HuH-7 (cell line): ENCODE results near the gene PTGDR2.

ENCODE experiments used
- DNase-seq: peaks from one replicate; pipeline ENCODE4 v3.0.0; 2011; ENCODE audit warnings: low spot score

PTGDR2 gene

GRCh38 chr11:60855726-60856633 is at the start of gene PTGDR2:
TSS of gene PTGDR2 (minus strand) at chr11:60855950. CDS start at chr11:60853722, 2,228 bp downstream.
- DNase-seq, result peak; percentile 87

GRCh38 chr11:60905047-60905446 is 49.3 kb upstream of the PTGDR2 start:
- no peak for DNase-seq

GRCh38 chr11:60902625-60903024 is 46.9 kb upstream of the PTGDR2 start:
- DNase-seq, result no peak

GRCh38 chr11:60900673-60901404 is 45.1 kb upstream of the PTGDR2 start:
- DNase-seq, result no peak

- no peak for DNase-seq
Measured at GRCh38 chr11:60899977-60900376, 44.2 kb upstream of the PTGDR2 start.

- peak; percentile 94 for DNase-seq
Measured at GRCh38 chr11:60899046-60899936, 43.5 kb upstream of the PTGDR2 start.

GRCh38 chr11:60897496-60897895 is 41.7 kb upstream of the PTGDR2 start:
- DNase-seq, result no peak

GRCh38 chr11:60895687-60896086 is 39.9 kb upstream of the PTGDR2 start:
- no peak for DNase-seq

GRCh38 chr11:60891103-60891741 is 35.5 kb upstream of the PTGDR2 start:
- DNase-seq, result no peak

- no peak for DNase-seq
Measured at GRCh38 chr11:60890696-60891095, 34.9 kb upstream of the PTGDR2 start.

- DNase-seq, result no peak
Measured at GRCh38 chr11:60889869-60890311, 34.1 kb upstream of the PTGDR2 start.

- peak; percentile 93 for DNase-seq
Measured at GRCh38 chr11:60887556-60887955, 31.8 kb upstream of the PTGDR2 start.

GRCh38 chr11:60880643-60881282 is 25.0 kb upstream of the PTGDR2 start:
- peak; percentile 76 for DNase-seq

GRCh38 chr11:60879971-60880588 is 24.3 kb upstream of the PTGDR2 start:
- no peak for DNase-seq

- no peak for DNase-seq
Measured at GRCh38 chr11:60879104-60879503, 23.4 kb upstream of the PTGDR2 start.

- DNase-seq, result no peak
Measured at GRCh38 chr11:60878245-60879101, 22.7 kb upstream of the PTGDR2 start.

GRCh38 chr11:60876168-60876485 is 20.4 kb upstream of the PTGDR2 start:
- DNase-seq, result no peak

- DNase-seq, result no peak
Measured at GRCh38 chr11:60875366-60876167, 19.8 kb upstream of the PTGDR2 start.
